ENCODE results near the gene TMEM107.
A peak's percentile ranks its signal among the peaks of the same experiment; 100 is the strongest.

GRCh38 chr17:8176197-8176940 lies at the start of gene TMEM107:
- peak in 1 of 2 donors; percentile 10 for TF ChIP-seq CTCF (IDR thresholded peaks at IDR 0.05)
- TF ChIP-seq POLR2AphosphoS5 (IDR thresholded peaks at IDR 0.05), result no peak
